Caco-2 (cell line): Measurements from ENCODE around the gene MPP3. TPM values are rescaled to one million over a fixed set of nuclear protein-coding genes. Genes with fewer than 3 reads are reported as not detected.

Experiments used
- BruUV-seq: library from RNA; stranded (reverse); fragments of 400-500 nt; replicated peaks from 2 replicates; lab custom pipeline; 2021; lab: Mats Ljungman, UMichigan
- CTCF ChIA-PET: fragments of 300-600 bp; sonication (Branson Sonifier 250); formaldehyde crosslinking; loops from one replicate; lab custom pipeline; 2022; ENCODE audit warnings: antibody characterized with exemption; lab: Charles Lee
- POLR2A ChIA-PET: fragments of 300-600 bp; sonication (Branson Sonifier 250); formaldehyde crosslinking; loops from one replicate; lab custom pipeline; 2022; ENCODE audit warnings: antibody characterized with exemption; lab: Charles Lee
- DNase-seq, 2 experiments: peaks; one replicate each; pipeline versions ENCODE4 v3.0.0 to v3.0.0-alpha.2; 2020 to 2022
- H3K27me3 ChIP-seq: replicated peaks from 2 replicates; pipeline ENCODE4 v1.6.0; 2011; ENCODE audit warnings: low read length; ENCODE audit not compliant: control insufficient read depth, insufficient read depth
- H3K36me3 ChIP-seq: 2 replicates; pipeline ENCODE4 v1.5.1; 2011; ENCODE audit warnings: low read length; ENCODE audit not compliant: control insufficient read depth, insufficient read depth
- H3K4me1 ChIP-seq: fragments of 250-450 bp; sonication (Bioruptor Pico); 2 replicates; pipeline ENCODE4 v1.5.1; 2020; ENCODE audit warnings: mild to moderate bottlenecking
- H3K4me3 ChIP-seq: 2 replicates; pipeline ENCODE4 v1.5.1; 2011; ENCODE audit warnings: low read depth, mild to moderate bottlenecking, control low read depth, low read length
- H3K9me3 ChIP-seq: fragments of 250-450 bp; sonication (Bioruptor Pico); 2 replicates; pipeline ENCODE4 v1.5.1; 2020; ENCODE audit warnings: mild to moderate bottlenecking, moderate library complexity
- H3K27ac Mint-ChIP-seq: one replicate; pipeline ENCODE4 v1.8.0; 2022; ENCODE audit warnings: mixed read lengths; ENCODE audit not compliant: unreplicated experiment
- H3K27me3 Mint-ChIP-seq: one replicate; pipeline ENCODE4 v1.8.0; 2022; ENCODE audit warnings: mixed read lengths; ENCODE audit not compliant: insufficient read depth, unreplicated experiment
- H3K36me3 Mint-ChIP-seq: one replicate; pipeline ENCODE4 v1.8.0; 2022; ENCODE audit warnings: mild to moderate bottlenecking, mixed read lengths; ENCODE audit not compliant: insufficient read depth, unreplicated experiment
- H3K4me1 Mint-ChIP-seq: one replicate; pipeline ENCODE4 v1.8.0; 2022; ENCODE audit warnings: low read depth, mixed read lengths; ENCODE audit not compliant: unreplicated experiment
- H3K4me3 Mint-ChIP-seq: one replicate; pipeline ENCODE4 v1.8.0; 2022; ENCODE audit warnings: mild to moderate bottlenecking, moderate library complexity, mixed read lengths; ENCODE audit not compliant: unreplicated experiment
- H3K9me3 Mint-ChIP-seq: one replicate; pipeline ENCODE4 v1.8.0; 2022; ENCODE audit warnings: mixed read lengths; ENCODE audit not compliant: unreplicated experiment
- CTCF ChIP-seq, 2 experiments: fragments of 200-600 bp in 1 of 2; IDR thresholded peaks; 1 replicate in 1 of 2; 2 replicates in 1 of 2; pipeline versions ENCODE4 v1.5.1 to v1.8.0; 2011 to 2022; ENCODE audit warnings: antibody characterized with exemption in 1 of 2, control low read depth in 1 of 2, inconsistent platforms in 1 of 2, low read depth in 1 of 2, low read length in 1 of 2, mild to moderate bottlenecking in 1 of 2, moderate library complexity in 1 of 2; ENCODE audit not compliant: insufficient read depth in 1 of 2, severe bottlenecking in 1 of 2, unreplicated experiment in 1 of 2
- intact Hi-C: fragments of 100-400 bp; cut with micrococcal nuclease; formaldehyde crosslinking; loops from one replicate; pipeline ENCODE4 v1.10.0; 2022; ENCODE audit not compliant: unreplicated experiment
- total RNA-seq: library from RNA; stranded (reverse); gene quantifications from 2 replicates; pipeline ENCODE4 v1.2.3, GENCODE V29; 2022

The MPP3 gene
- total RNA-seq, 1 experiment from 2014 or later, result 7.9 TPM

- peaks cover 6% of the 10 kb centered on the region for H3K27me3 Mint-ChIP-seq
- Histone ChIP-seq H3K4me3 (peak overlapping the region; percentile 59), H3K36me3 (no peaks in the 10 kb centered on the region), H3K9me3 (no peaks in the 10 kb centered on the region), H3K27me3 (no peaks in the 10 kb centered on the region), H3K4me1 (peaks cover 5% of the 10 kb centered on the region; the same call in 1 of the 2 replicates)
- CTCF ChIA-PET, result interaction anchor here (1.6 to 1.7 kb wide), 2 partner anchors 14 to 18 kb away, joined by 3 to 8 read pairs; no protein-coding TSS in a partner anchor
- TF ChIP-seq CTCF (IDR thresholded peaks at IDR 0.05; ENCODE audit: insufficient read depth in 1 of 2, low read depth in 1 of 2, low read length in 1 of 2, severe bottlenecking in 1 of 2, unreplicated experiment in 1 of 2), result no peak
- H3K27ac Mint-ChIP-seq, result no peak overlapping the region
- peak overlapping the region; percentile 82 for H3K4me3 Mint-ChIP-seq
- no TSS peak for BruUV-seq
- peak; percentile 60 to 67 for DNase-seq
- H3K9me3 Mint-ChIP-seq, result no peaks in the 10 kb centered on the region
- peaks cover 8% of the 10 kb centered on the region for H3K36me3 Mint-ChIP-seq
- POLR2A ChIA-PET, result interaction anchor here (0.6 kb wide), 1 partner anchor 54 kb away, joined by 4 read pairs; the partner anchor contains the start of gene DUSP3
- intact Hi-C loops, result loop anchor here (5.0 kb wide), 1 partner anchor 55 kb away; the partner anchor contains the start of gene DUSP3
- peaks cover 7% of the 10 kb centered on the region for H3K4me1 Mint-ChIP-seq
Observed at GRCh38 chr17:43832168-43832975, 574 bp downstream of the MPP3 start.

- no peak for TF ChIP-seq CTCF (IDR thresholded peaks at IDR 0.05; ENCODE audit: insufficient read depth in 1 of 2, low read depth in 1 of 2, low read length in 1 of 2, severe bottlenecking in 1 of 2, unreplicated experiment in 1 of 2)
- Mint-ChIP-seq H3K4me1 (peaks cover 7% of the 10 kb centered on the region), H3K4me3 (peak overlapping the region; percentile 82), H3K36me3 (peaks cover 8% of the 10 kb centered on the region), H3K27me3 (peaks cover 6% of the 10 kb centered on the region), H3K27ac (no peak overlapping the region), H3K9me3 (no peaks in the 10 kb centered on the region)
- CTCF ChIA-PET, result interaction anchor here (1.6 to 1.7 kb wide), 2 partner anchors 15 to 18 kb away, joined by 3 to 8 read pairs; no protein-coding TSS in a partner anchor
- POLR2A ChIA-PET, result no interaction called here
- Histone ChIP-seq H3K27me3 (no peaks in the 10 kb centered on the region), H3K36me3 (no peaks in the 10 kb centered on the region), H3K4me1 (peaks cover 5% of the 10 kb centered on the region; the same call in 1 of the 2 replicates), H3K9me3 (no peaks in the 10 kb centered on the region), H3K4me3 (no peak overlapping the region)
- DNase-seq, result no peak
- no TSS peak for BruUV-seq
- intact Hi-C loops, result loop anchor here (5.0 kb wide), 1 partner anchor 54 kb away; the partner anchor contains the start of gene DUSP3
Observed at GRCh38 chr17:43831633-43832032, 1.3 kb downstream of the MPP3 start.

GRCh38 chr17:43830510-43831140, 2.3 kb downstream of the MPP3 start:
- BruUV-seq, result no TSS peak
- Histone ChIP-seq H3K4me3 (no peak overlapping the region), H3K4me1 (peaks cover 5% of the 10 kb centered on the region; the same call in 1 of the 2 replicates), H3K27me3 (no peaks in the 10 kb centered on the region), H3K9me3 (no peaks in the 10 kb centered on the region), H3K36me3 (no peaks in the 10 kb centered on the region)
- Mint-ChIP-seq H3K27me3 (peaks cover 6% of the 10 kb centered on the region), H3K36me3 (peaks cover 8% of the 10 kb centered on the region), H3K4me3 (peak overlapping the region; percentile 82), H3K9me3 (no peaks in the 10 kb centered on the region), H3K4me1 (peaks cover 7% of the 10 kb centered on the region), H3K27ac (no peak overlapping the region)
- POLR2A ChIA-PET, result no interaction called here
- CTCF ChIA-PET, result no interaction called here
- no peak for DNase-seq
- intact Hi-C loops, result loop anchor here (5.0 kb wide), 1 partner anchor 53 kb away; the partner anchor contains the start of gene DUSP3
- no peak for TF ChIP-seq CTCF (IDR thresholded peaks at IDR 0.05; ENCODE audit: insufficient read depth in 1 of 2, low read depth in 1 of 2, low read length in 1 of 2, severe bottlenecking in 1 of 2, unreplicated experiment in 1 of 2)
